Measurements from ENCODE around the gene EGLN3.
"Not testable (repeated sequence)": the region's sequence is repeated elsewhere in the genome, so short reads cannot be mapped to it uniquely, and the experiment has no call there.

Gene EGLN3

DNA sequence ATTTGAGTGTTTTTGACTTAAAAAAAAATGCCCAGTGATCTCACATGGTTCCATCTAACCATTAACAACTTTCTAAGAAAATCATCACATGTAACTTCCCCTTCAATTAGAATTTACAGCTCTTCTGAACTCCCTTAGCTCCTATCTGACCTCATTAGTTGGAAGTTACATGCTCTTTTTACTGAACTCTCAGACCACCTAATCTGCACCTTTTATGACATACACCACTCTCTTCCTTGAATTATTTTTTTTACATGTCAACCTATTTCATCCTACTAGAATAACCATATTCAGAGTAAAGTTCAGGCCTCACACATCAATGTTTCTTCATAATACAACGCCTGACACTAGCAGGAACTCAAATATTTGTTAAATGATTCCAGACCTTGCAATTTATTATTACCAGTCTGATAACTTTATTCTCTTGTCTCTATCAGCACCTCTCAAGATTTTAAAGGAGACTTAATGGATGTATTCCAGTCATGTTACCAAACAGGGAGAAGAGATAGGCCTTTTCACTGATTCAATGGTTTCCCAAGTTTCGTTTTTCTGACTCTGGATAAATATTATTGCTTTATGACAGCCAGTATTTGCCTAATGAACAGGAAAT lies 21.0 kb downstream of the EGLN3 start:
- Histone ChIP-seq H3K9me2 (ENCODE audit: low read depth, low read length) (no peaks in the 10 kb centered on the region), H3K9me3 (ENCODE audit: low read length) (no peaks in the 10 kb centered on the region), H3K36me3 (ENCODE audit: insufficient read depth, low read length) (no peaks in the 10 kb centered on the region), H3K4me2 (ENCODE audit: low read length) (no peak overlapping the region), H3K9ac (ENCODE audit: low read length) (no peak overlapping the region), H3K27ac (ENCODE audit: low read depth, low read length, poor library complexity, severe bottlenecking) (no peak overlapping the region), H3K79me2 (ENCODE audit: insufficient read depth, low read length) (no peaks in the 10 kb centered on the region), H2AFZ (ENCODE audit: low read length) (no peak overlapping the region), H3K27me3 (ENCODE audit: insufficient read depth, low read length) (no peaks in the 10 kb centered on the region; the same call in 1 of the 2 replicates), H3K4me3 (ENCODE audit: low read depth, low read length, poor library complexity, severe bottlenecking) (no peak overlapping the region), H3F3A (ENCODE audit: insufficient read depth, low read length) (no peaks in the 10 kb centered on the region), H4K20me1 (ENCODE audit: insufficient read depth, low read length) (no peaks in the 10 kb centered on the region), H3K4me1 (ENCODE audit: insufficient read depth, low read length, severe bottlenecking) (no peaks in the 10 kb centered on the region)
- TF ChIP-seq, protein P1, sequence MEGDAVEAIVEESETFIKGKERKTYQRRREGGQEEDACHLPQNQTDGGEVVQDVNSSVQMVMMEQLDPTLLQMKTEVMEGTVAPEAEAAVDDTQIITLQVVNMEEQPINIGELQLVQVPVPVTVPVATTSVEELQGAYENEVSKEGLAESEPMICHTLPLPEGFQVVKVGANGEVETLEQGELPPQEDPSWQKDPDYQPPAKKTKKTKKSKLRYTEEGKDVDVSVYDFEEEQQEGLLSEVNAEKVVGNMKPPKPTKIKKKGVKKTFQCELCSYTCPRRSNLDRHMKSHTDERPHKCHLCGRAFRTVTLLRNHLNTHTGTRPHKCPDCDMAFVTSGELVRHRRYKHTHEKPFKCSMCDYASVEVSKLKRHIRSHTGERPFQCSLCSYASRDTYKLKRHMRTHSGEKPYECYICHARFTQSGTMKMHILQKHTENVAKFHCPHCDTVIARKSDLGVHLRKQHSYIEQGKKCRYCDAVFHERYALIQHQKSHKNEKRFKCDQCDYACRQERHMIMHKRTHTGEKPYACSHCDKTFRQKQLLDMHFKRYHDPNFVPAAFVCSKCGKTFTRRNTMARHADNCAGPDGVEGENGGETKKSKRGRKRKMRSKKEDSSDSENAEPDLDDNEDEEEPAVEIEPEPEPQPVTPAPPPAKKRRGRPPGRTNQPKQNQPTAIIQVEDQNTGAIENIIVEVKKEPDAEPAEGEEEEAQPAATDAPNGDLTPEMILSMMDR (IDR thresholded peaks at IDR 0.05; ENCODE audit: low read length) = no peak
- TF ChIP-seq EZH2 (IDR thresholded peaks at IDR 0.05; ENCODE audit: borderline replicate concordance, low read length) = no peak

DNA sequence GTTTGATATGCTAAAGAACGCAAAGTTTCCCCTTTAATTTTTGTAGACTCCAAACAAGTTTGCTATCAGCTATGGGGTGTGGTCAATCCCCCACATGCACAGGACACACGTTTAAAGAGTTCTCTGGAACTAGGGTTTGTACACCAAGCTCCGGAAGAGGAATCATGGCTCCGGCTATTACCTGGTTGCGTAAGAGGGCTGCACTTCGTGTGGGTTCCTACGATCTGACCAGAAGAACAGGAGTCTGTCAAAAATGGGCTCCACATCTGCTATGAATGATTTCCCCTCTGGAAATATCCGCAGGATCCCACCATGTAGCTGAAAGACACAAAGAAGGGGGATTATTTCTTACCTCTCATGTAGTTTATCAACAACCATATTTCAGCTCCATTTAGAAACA lies 22.0 kb downstream of the EGLN3 start:
- H3K79me2 ChIP-seq (ENCODE audit: insufficient read depth, low read length) = no peaks in the 10 kb centered on the region
- H3F3A ChIP-seq (ENCODE audit: insufficient read depth, low read length) = no peaks in the 10 kb centered on the region
- H4K20me1 ChIP-seq (ENCODE audit: insufficient read depth, low read length) = no peaks in the 10 kb centered on the region
- H3K27ac ChIP-seq (ENCODE audit: low read depth, low read length, poor library complexity, severe bottlenecking) = no peak overlapping the region
- no peak overlapping the region for H3K4me3 ChIP-seq (ENCODE audit: low read depth, low read length, poor library complexity, severe bottlenecking)
- TF ChIP-seq, protein P1 (IDR thresholded peaks at IDR 0.05; ENCODE audit: low read length) = no peak
- TF ChIP-seq EZH2 (IDR thresholded peaks at IDR 0.05; ENCODE audit: borderline replicate concordance, low read length) = no peak
- no peaks in the 10 kb centered on the region for H3K9me3 ChIP-seq (ENCODE audit: low read length)
- no peaks in the 10 kb centered on the region; the same call in 1 of the 2 replicates for H3K27me3 ChIP-seq (ENCODE audit: insufficient read depth, low read length)
- H2AFZ ChIP-seq (ENCODE audit: low read length) = no peak overlapping the region
- no peaks in the 10 kb centered on the region for H3K36me3 ChIP-seq (ENCODE audit: insufficient read depth, low read length)
- no peaks in the 10 kb centered on the region for H3K4me1 ChIP-seq (ENCODE audit: insufficient read depth, low read length, severe bottlenecking)
- no peak overlapping the region for H3K4me2 ChIP-seq (ENCODE audit: low read length)
- H3K9ac ChIP-seq (ENCODE audit: low read length) = no peak overlapping the region
- H3K9me2 ChIP-seq (ENCODE audit: low read depth, low read length) = no peaks in the 10 kb centered on the region

DNA sequence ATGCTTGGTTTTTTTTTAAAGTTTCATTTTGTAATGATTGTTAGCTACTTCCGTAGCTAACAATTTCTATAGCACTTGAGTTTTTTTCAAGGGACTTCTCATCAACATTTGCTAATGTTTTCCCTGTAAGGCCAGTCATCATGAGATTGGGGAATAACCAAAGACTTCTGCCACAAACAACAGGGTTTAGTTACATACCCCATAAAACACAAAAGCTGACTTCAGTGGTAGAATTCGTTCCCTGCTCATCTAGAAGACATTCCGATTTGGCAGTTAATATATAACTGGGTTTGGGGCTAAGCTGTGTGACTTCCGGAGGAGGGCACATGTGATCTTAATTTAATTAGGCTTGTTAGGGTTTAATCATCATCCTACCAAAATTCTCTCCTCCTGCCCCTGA lies 22.9 kb downstream of the EGLN3 start:
- Histone ChIP-seq H4K20me1 (ENCODE audit: insufficient read depth, low read length) (no peaks in the 10 kb centered on the region), H3K9me2 (ENCODE audit: low read depth, low read length) (no peaks in the 10 kb centered on the region), H2AFZ (ENCODE audit: low read length) (no peak overlapping the region), H3K27ac (ENCODE audit: low read depth, low read length, poor library complexity, severe bottlenecking) (no peak overlapping the region), H3K79me2 (ENCODE audit: insufficient read depth, low read length) (no peaks in the 10 kb centered on the region), H3K36me3 (ENCODE audit: insufficient read depth, low read length) (no peaks in the 10 kb centered on the region), H3K4me1 (ENCODE audit: insufficient read depth, low read length, severe bottlenecking) (no peaks in the 10 kb centered on the region), H3F3A (ENCODE audit: insufficient read depth, low read length) (no peaks in the 10 kb centered on the region), H3K27me3 (ENCODE audit: insufficient read depth, low read length) (no peaks in the 10 kb centered on the region; the same call in 1 of the 2 replicates), H3K9me3 (ENCODE audit: low read length) (no peaks in the 10 kb centered on the region), H3K4me2 (ENCODE audit: low read length) (no peak overlapping the region), H3K4me3 (ENCODE audit: low read depth, low read length, poor library complexity, severe bottlenecking) (no peak overlapping the region), H3K9ac (ENCODE audit: low read length) (no peak overlapping the region)
- TF ChIP-seq EZH2 (IDR thresholded peaks at IDR 0.05; ENCODE audit: borderline replicate concordance, low read length) = no peak
- TF ChIP-seq, protein P1 (IDR thresholded peaks at IDR 0.05; ENCODE audit: low read length) = no peak

DNA sequence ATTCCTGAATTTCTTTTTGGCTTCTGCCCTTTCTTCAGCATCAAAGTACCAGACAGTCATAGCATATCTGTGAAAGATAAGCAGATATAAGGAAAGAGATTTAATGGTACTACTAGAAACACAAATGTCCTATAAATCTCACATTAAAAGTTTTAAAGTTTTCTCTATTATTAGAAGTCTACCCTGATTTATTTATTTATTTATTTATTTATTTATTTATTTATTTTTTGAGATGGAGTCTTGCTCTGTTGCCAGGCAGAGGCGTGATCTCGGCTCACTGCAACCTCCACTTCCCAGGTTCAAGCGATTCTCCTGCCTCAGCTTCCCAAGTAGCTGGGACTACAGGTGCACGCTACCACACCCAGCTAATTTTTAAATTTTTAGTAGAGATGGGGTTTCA lies 23.9 kb downstream of the EGLN3 start:
- not testable (repeated sequence) for H3K27ac ChIP-seq (ENCODE audit: low read depth, low read length, poor library complexity, severe bottlenecking); H3K4me1 ChIP-seq (ENCODE audit: insufficient read depth, low read length, severe bottlenecking); H2AFZ ChIP-seq (ENCODE audit: low read length); H3K9me2 ChIP-seq (ENCODE audit: low read depth, low read length); H3F3A ChIP-seq (ENCODE audit: insufficient read depth, low read length); H3K9ac ChIP-seq (ENCODE audit: low read length); H3K9me3 ChIP-seq (ENCODE audit: low read length); H3K36me3 ChIP-seq (ENCODE audit: insufficient read depth, low read length); H4K20me1 ChIP-seq (ENCODE audit: insufficient read depth, low read length); H3K27me3 ChIP-seq (ENCODE audit: insufficient read depth, low read length); H3K79me2 ChIP-seq (ENCODE audit: insufficient read depth, low read length); H3K4me3 ChIP-seq (ENCODE audit: low read depth, low read length, poor library complexity, severe bottlenecking); H3K4me2 ChIP-seq (ENCODE audit: low read length)

Measured in OCI-LY1 (cell line).